22Rv1 (cell line): ENCODE results near the gene SFI1.

ENCODE experiments used
- H3K27ac ChIP-seq: fragments of 450-650 bp; 2 replicates; pipeline ENCODE4 v1.5.1; 2017
- CTCF ChIP-seq: fragments of 450-650 bp; IDR thresholded peaks from 2 replicates; pipeline ENCODE4 v1.5.1; 2017; ENCODE audit warnings: mild to moderate bottlenecking
- ZFX ChIP-seq: fragments of 450-650 bp; IDR thresholded peaks from 2 replicates; pipeline ENCODE4 v1.6.1; 2017; ENCODE audit warnings: antibody characterized with exemption, borderline replicate concordance

The SFI1 gene

DNA sequence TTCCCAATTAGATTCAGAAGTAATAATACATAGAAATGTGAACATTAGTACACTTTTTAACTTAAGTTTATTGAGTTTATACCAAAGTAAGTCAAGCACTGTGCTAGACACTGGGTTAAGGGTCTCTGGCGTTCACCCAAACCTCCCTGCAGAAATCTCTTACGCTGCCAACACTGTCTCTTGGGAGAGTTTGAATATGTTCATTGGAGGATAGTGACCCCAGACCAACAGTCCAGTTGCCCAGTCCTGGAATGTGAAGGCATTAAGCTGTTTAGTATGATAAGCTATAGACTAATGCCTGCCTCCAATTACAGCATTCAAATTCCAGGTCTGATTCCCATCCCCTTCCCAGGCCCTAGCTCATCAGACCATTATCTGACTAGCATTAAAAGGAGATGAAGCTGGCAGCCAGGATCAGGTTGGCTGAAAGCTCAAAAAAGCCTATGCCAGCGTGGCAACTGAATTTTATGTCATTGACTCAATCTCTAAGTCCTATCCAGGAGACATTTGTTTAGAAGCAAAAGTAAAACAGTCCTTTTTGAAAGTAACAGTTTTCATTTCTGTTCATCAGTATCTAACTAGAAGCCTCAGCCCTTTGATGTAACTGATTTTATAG is 77.8 kb downstream of the SFI1 start:
- TF ChIP-seq CTCF (no peak), ZFX (no peak)
- H3K27ac ChIP-seq = no peak overlapping the region

DNA sequence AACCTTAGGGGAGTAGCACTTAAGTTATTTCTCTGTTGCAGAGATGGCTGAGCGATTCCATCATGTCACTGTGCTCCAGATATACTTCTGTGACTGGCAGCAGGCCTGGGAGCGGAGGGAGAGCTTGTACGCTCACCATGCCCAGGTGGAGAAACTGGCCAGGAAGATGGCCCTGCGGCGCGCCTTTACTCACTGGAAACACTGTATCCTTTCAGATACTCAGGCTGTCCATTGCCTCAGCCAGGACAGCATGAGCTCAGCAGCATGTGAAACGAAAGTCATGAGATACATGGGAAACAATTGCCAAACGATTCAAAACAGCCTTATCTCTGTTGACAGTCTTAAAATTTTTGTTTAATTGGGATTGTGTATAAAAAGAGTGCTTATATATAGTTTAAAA is 78.9 kb downstream of the SFI1 start:
- TF ChIP-seq CTCF (no peak), ZFX (no peak)
- no peak overlapping the region for H3K27ac ChIP-seq

DNA sequence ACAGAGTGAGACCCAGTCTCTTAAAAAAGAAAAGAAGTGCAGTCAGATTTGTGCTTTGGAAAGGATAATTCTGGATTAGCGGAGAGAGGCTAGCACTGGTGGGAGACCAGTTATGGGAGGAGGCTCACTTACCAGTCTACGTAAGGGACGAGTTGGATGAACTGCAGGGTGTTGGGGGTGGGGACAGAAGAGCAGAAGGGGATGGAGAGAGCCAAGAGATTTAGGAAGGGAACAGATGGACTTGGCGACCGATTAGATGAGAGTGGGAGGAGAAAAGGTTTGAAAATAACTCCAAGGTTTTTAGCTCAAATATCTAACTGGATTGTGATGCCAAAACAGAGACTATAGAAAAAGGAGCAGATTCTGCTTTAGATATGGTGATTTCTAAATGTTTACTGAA is 81.4 kb downstream of the SFI1 start:
- TF ChIP-seq CTCF (no peak), ZFX (no peak)

DNA sequence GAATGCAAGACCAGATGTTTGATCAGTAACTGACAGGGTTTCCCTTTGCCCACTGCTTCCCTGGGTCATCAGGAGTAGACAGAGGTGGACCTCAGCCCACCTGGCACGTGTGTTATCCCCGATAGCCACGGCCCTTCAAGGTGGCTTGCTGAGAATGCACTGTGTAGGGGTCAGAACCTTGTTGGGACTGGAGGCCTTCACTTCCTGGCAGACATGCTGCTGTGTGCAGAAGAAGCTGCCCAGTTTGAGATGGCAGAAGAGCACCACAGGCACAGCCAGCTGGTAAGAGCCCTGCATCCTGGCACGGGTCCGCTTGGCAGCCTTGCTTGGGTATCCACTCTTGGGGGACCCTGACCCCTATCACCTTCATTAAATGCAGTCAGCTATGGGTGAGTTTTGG is 81.8 kb downstream of the SFI1 start:
- no peak overlapping the region; the same call in 1 of the 2 replicates for H3K27ac ChIP-seq

More for the DNA sequence above, 81.4 kb downstream of the SFI1 start:
- no peak overlapping the region; the same call in 1 of the 2 replicates for H3K27ac ChIP-seq

GRCh38 chr22:31579835-31580242 is 83.5 kb downstream of the SFI1 start:
- H3K27ac ChIP-seq = peak overlapping the region; percentile 78
- TF ChIP-seq ZFX (no peak), CTCF (no peak)

More for the DNA sequence above, 81.8 kb downstream of the SFI1 start:
- no peak for TF ChIP-seq CTCF
- no peak for TF ChIP-seq ZFX

DNA sequence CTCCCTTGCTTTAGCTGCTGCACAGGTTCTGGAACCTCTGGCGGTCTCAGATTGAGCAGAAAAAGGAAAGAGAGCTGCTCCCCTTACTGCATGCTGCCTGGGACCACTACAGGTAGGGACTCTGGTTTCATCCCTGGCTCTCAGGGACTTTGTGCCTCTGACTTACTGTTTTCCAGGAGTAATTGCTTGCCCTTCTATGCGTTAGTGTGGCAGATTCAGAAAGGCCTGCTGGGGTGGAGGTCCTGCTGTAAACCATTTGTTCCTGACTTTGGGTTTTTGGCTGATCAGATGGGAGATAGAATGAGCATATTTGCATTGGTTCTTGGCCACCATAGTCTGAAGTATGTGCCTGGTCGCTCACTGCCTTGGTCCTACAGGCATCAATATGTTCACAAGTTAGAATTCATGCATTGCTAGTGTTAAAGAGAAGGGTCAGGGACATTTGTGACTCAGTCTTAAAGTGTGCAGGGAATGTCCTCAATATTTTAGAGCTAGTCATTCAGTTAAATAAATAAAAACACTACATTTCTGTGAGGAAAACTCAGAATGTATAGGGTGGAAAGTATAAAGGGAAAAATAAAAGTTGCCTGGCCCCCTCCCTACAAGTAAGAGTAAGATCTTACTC is 87.6 kb downstream of the SFI1 start:
- no peak overlapping the region for H3K27ac ChIP-seq
- no peak for TF ChIP-seq ZFX

GRCh38 chr22:31584804-31585160 is 88.4 kb downstream of the SFI1 start:
- H3K27ac ChIP-seq = peak overlapping the region; percentile 60
- no peak for TF ChIP-seq CTCF
- TF ChIP-seq ZFX = no peak
